ENCODE measurements around the gene PAPPA2.
"Not testable (repeated sequence)": the region's sequence is repeated elsewhere in the genome, so short reads cannot be mapped to it uniquely, and the experiment has no call there.

PAPPA2 gene

GRCh38 chr1:176462674-176463378, at the start of gene PAPPA2:
TSS of gene PAPPA2 (plus strand) at chr1:176463175. CDS start at chr1:176556323, 93,148 bp downstream.
- ATAC-seq (no peak), DNase-seq (no peak)

- no peak for DNase-seq
- no peak for ATAC-seq
Observed at GRCh38 chr1:176416777-176417176, 46.2 kb upstream of the PAPPA2 start.

- ATAC-seq, DNase-seq: not testable (repeated sequence)
Observed at GRCh38 chr1:176419608-176420007, 43.4 kb upstream of the PAPPA2 start.

- no peak for DNase-seq
- ATAC-seq = no peak
Observed at GRCh38 chr1:176434234-176434633, 28.7 kb upstream of the PAPPA2 start.

GRCh38 chr1:176436251-176436650, 26.7 kb upstream of the PAPPA2 start:
- ATAC-seq = no peak

GRCh38 chr1:176440176-176440575, 22.8 kb upstream of the PAPPA2 start:
- DNase-seq = no peak
- no peak for ATAC-seq

More at GRCh38 chr1:176436251-176436650, 26.7 kb upstream of the PAPPA2 start:
- no peak for DNase-seq

GRCh38 chr1:176444286-176444685, 18.7 kb upstream of the PAPPA2 start:
- DNase-seq (no peak), ATAC-seq (no peak)

GRCh38 chr1:176445402-176445801, 17.6 kb upstream of the PAPPA2 start:
- DNase-seq (no peak), ATAC-seq (no peak)

GRCh38 chr1:176448340-176448739, 14.6 kb upstream of the PAPPA2 start:
- DNase-seq (no peak), ATAC-seq (no peak)

GRCh38 chr1:176450526-176450925, 12.4 kb upstream of the PAPPA2 start:
- no peak for DNase-seq

GRCh38 chr1:176451741-176452140, 11.2 kb upstream of the PAPPA2 start:
- ATAC-seq, DNase-seq: not testable (repeated sequence)

More at GRCh38 chr1:176450526-176450925, 12.4 kb upstream of the PAPPA2 start:
- ATAC-seq = no peak

GRCh38 chr1:176456795-176457194, 6.2 kb upstream of the PAPPA2 start:
- no peak for ATAC-seq
- no peak for DNase-seq

- DNase-seq (no peak), ATAC-seq (no peak)
Observed at GRCh38 chr1:176460544-176461336, 2.2 kb upstream of the PAPPA2 start.

- DNase-seq = no peak
- ATAC-seq = no peak
Observed at GRCh38 chr1:176461576-176461975, 1.4 kb upstream of the PAPPA2 start.

- ATAC-seq = no peak
- DNase-seq = no peak
Observed at GRCh38 chr1:176466514-176466913, 3.5 kb downstream of the PAPPA2 start.

- no peak for ATAC-seq
- DNase-seq = no peak
Observed at GRCh38 chr1:176469450-176470010, 6.6 kb downstream of the PAPPA2 start.

GRCh38 chr1:176471338-176472121, 8.6 kb downstream of the PAPPA2 start:
- ATAC-seq (no peak), DNase-seq (no peak)

- no peak for DNase-seq
- no peak for ATAC-seq
Observed at GRCh38 chr1:176479971-176480370, 17.0 kb downstream of the PAPPA2 start.

- DNase-seq = no peak
- no peak for ATAC-seq
Observed at GRCh38 chr1:176480750-176481149, 17.8 kb downstream of the PAPPA2 start.

- no peak for ATAC-seq
- DNase-seq = no peak
Observed at GRCh38 chr1:176485083-176485482, 22.1 kb downstream of the PAPPA2 start.

GRCh38 chr1:176494436-176494835, 31.5 kb downstream of the PAPPA2 start:
- ATAC-seq = no peak
- no peak for DNase-seq

- no peak for DNase-seq
- no peak for ATAC-seq
Observed at GRCh38 chr1:176499671-176500070, 36.7 kb downstream of the PAPPA2 start.
